HepG2 (cell line): Measurements from ENCODE around the gene USP5. TPM values are rescaled to one million over a fixed set of nuclear protein-coding genes. Genes with fewer than 3 reads are reported as not detected.
A peak's percentile ranks its signal among the peaks of the same experiment; 100 is the strongest.

Experiments
- ARID5B ChIP-seq: IDR thresholded peaks from 2 replicates; pipeline ENCODE4 v1.4.0; 2020; ENCODE audit warnings: mild to moderate bottlenecking, missing genetic modification reagents
- ETV5 ChIP-seq: IDR thresholded peaks from 2 replicates; pipeline ENCODE4 v1.6.1; 2018; ENCODE audit warnings: missing biosample characterization, missing genetic modification reagents, inconsistent platforms, borderline replicate concordance
- ETV6 ChIP-seq: sonication (generic); formaldehyde crosslinking; conservative IDR thresholded peaks from 2 replicates; pipeline ENCODE4 v1.4.0; 2020; ENCODE audit warnings: missing genetic modification reagents
- FOXA3 ChIP-seq: IDR thresholded peaks from 2 replicates; pipeline ENCODE4 v1.6.1; 2016; ENCODE audit warnings: missing genetic modification reagents, missing compliant biosample characterization
- GATAD1 ChIP-seq: IDR thresholded peaks from 2 replicates; pipeline ENCODE4 v1.6.1; 2016; ENCODE audit warnings: missing genetic modification reagents, missing compliant biosample characterization
- KIAA2018 ChIP-seq: sonication (generic); formaldehyde crosslinking; IDR thresholded peaks from 2 replicates; pipeline ENCODE4 v1.5.0; 2020; ENCODE audit warnings: mild to moderate bottlenecking, missing genetic modification reagents, borderline replicate concordance
- MBNL3 ChIP-seq: fragments of 250-450 bp; sonication (Bioruptor Pico); conservative IDR thresholded peaks from 2 replicates; pipeline ENCODE4 v1.8.0; 2022; ENCODE audit warnings: mild to moderate bottlenecking, inconsistent platforms
- NFRKB ChIP-seq: fragments of 450-650 bp; IDR thresholded peaks from 2 replicates; pipeline ENCODE4 v1.6.1; 2017
- PCBP1 ChIP-seq: fragments of 200-400 bp; formaldehyde crosslinking; IDR thresholded peaks from 2 replicates; pipeline ENCODE4 v1.6.1; 2017; ENCODE audit warnings: mild to moderate bottlenecking, low read depth, low read length, borderline replicate concordance
- RFX5 ChIP-seq: IDR thresholded peaks from 2 replicates; pipeline ENCODE4 v1.6.1; 2011; ENCODE audit warnings: low read depth, low read length, improper control_type of control experiment
- TFAP4 ChIP-seq: sonication (generic); IDR thresholded peaks from 2 replicates; pipeline ENCODE4 v1.6.1; 2016; ENCODE audit warnings: low read depth, borderline replicate concordance
- ZC3H4 ChIP-seq: sonication (generic); formaldehyde crosslinking; IDR thresholded peaks from 2 replicates; pipeline ENCODE4 v1.4.0; 2020; ENCODE audit warnings: missing genetic modification reagents, borderline replicate concordance
- ZNF101 ChIP-seq: sonication (generic); formaldehyde crosslinking; IDR thresholded peaks from 2 replicates; pipeline ENCODE4 v1.4.0; 2020; ENCODE audit warnings: mild to moderate bottlenecking, low read depth, missing genetic modification reagents, borderline replicate concordance
- ZNF251 ChIP-seq: sonication (generic); formaldehyde crosslinking; IDR thresholded peaks from 2 replicates; pipeline ENCODE4 v1.9.0; 2021; ENCODE audit warnings: mild to moderate bottlenecking, missing genetic modification reagents
- ZNF263 ChIP-seq: sonication (generic); formaldehyde crosslinking; IDR thresholded peaks from 2 replicates; pipeline ENCODE4 v1.4.0; 2020; ENCODE audit warnings: missing genetic modification reagents
- ZNF703 ChIP-seq: sonication (generic); formaldehyde crosslinking; IDR thresholded peaks from 2 replicates; pipeline ENCODE4 v1.5.1; 2020; ENCODE audit warnings: missing genetic modification reagents, mild to moderate bottlenecking, moderate library complexity, borderline replicate concordance
- ZNF777 ChIP-seq: sonication (generic); formaldehyde crosslinking; IDR thresholded peaks from 2 replicates; pipeline ENCODE4 v1.4.0; 2020; ENCODE audit warnings: missing genetic modification reagents
- polyA plus RNA-seq, 8 experiments: library from polyadenylated mRNA; depleted of rRNA in 3 of 8; stranded (reverse) in 7 of 8; unstranded in 1 of 8; fragments of >200 nt; fragmentation: Illumina TruSeq in 4 of 8; extraction: Trizol in 4 of 8; gene quantifications; 2 replicates each; pipeline versions ENCODE4 v1.2.1 to v1.2.3, GENCODE V29; 2011 to 2016; ENCODE audit warnings: low read depth in 4 of 8, missing spikeins in 1 of 8, mixed read lengths in 1 of 8; ENCODE audit not compliant: insufficient read depth in 1 of 8
- total RNA-seq, 5 experiments: library from RNA; depleted of rRNA; stranded (reverse); fragments of >200 nt; fragmentation: Illumina TruSeq; extraction: Trizol; gene quantifications; 2 replicates each; pipeline ENCODE4 v1.2.3, GENCODE V29; 2016; ENCODE audit warnings: low read depth in 1 of 5

Gene USP5
- total and polyA plus RNA-seq, 2 of the 13 experiments (the other 11 are each of a cell fraction or from before 2014, with no cell fraction given) = 39.6 to 56.0 TPM

- no peak for TF ChIP-seq ZC3H4
- no peak for TF ChIP-seq ZNF777 (CRISPR knock-in tag)
- TF ChIP-seq NFRKB = no peak
- TF ChIP-seq KIAA2018 (CRISPR knock-in tag) = no peak
- TF ChIP-seq ZNF263 (CRISPR knock-in tag) = no peak
- TF ChIP-seq ARID5B (CRISPR knock-in tag) = no peak
- no peak for TF ChIP-seq ZNF703
- TF ChIP-seq PCBP1 = no peak
- no peak for TF ChIP-seq ZNF251
- TF ChIP-seq RFX5 = no peak
- no peak for TF ChIP-seq FOXA3
- no peak for TF ChIP-seq MBNL3
- TF ChIP-seq GATAD1 (CRISPR knock-in tag) = 0 out of 2 replicates have a peak, but pooled peaks have one; percentile 16
- TF ChIP-seq ZNF101 (CRISPR knock-in tag) = no peak
- TF ChIP-seq TFAP4 = no peak
- TF ChIP-seq ETV6 (CRISPR knock-in tag) = no peak
- no peak for TF ChIP-seq ETV5 (CRISPR knock-in tag)
Measured at GRCh38 chr12:6904280-6905276, 52.6 kb downstream of the USP5 start, which contains the start of gene LRRC23 (continued).
